Inflammatory macrophage (primary cell): Measurements from ENCODE around the gene NEURL2.

ENCODE experiments used
- DNase-seq, 2 donors: peaks; one replicate each; pipeline ENCODE4 v3.0.0-alpha.2; 2020 to 2022

NEURL2 gene

DNA sequence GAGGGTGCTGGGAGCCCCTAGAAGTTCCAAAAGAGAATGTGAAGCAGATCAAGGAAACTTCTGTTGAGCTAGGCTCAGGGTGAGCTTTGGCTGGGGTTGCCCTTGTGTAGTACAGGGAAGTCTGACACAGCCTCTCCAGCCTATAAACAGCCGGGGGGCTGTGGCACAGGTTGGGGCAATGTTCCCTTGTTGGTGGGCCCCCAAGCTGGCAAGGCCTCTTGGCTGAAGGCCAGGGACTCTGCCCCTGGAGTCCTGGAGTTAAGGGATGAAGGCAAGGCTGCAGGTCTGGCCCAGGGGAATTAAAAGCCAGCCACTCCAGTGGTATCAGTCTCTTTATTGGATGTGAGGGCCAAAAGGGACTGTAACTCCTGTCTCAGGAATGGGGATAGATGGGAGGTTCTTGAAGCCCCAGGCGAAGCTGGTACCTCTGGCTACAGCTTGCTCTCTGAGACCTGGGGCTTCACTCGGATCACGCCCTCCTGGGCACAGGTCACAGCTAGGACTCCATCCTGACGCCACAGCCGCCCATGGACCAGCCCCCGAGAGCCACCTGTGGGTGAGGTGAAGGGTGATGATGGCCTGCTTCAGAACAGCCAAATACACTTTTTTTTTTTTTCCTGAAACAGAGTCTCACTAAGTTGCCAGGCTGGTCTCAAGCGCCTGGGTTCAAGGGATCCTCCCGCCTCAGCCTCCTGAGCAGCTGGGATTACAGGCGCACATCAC lies 49.4 kb downstream of the NEURL2 start:
- DNase-seq = no peak

DNA sequence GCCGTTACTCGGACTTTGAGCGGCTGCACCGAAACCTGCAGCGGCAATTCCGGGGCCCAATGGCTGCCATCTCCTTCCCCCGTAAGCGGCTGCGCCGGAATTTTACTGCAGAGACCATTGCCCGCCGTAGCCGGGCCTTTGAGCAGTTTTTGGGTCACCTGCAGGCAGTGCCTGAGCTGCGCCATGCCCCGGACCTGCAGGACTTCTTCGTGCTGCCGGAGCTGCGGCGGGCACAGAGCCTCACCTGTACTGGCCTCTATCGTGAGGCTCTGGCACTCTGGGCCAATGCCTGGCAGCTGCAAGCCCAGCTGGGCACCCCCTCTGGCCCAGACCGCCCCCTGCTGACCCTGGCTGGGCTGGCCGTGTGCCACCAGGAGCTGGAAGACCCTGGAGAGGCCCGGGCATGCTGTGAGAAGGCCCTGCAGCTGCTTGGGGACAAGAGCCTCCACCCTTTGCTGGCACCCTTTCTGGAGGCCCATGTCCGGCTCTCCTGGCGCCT lies 50.3 kb downstream of the NEURL2 start:
- no peak for DNase-seq
